ENCODE results near the gene SERPIND1. TPM values are rescaled to one million over a fixed set of nuclear protein-coding genes. Genes with fewer than 3 reads are reported as not detected.

SERPIND1 gene
- total RNA-seq, 2 donors from 2014 or later = 1.5 to 4.1 TPM

DNA sequence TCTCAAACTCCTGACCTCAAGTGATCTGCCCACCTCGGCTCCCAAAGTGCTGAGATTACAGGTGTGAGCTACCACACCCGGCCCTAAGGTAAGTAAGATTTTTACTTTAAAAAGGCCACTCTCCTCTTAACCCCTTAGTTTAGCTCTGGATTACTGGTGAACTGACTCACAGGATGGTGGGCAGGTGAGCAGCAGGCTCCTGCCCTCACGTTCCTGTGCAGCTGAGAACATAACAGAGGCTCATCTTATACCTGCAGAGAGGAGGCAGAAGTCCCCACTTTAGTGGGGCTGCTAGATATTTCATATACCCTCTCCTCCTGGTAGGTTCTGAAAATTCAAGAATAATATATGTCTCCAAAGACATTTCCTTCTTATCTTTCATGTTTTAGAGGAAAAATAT, 17.1 kb upstream of the SERPIND1 start:
- Histone ChIP-seq H3K36me3 (peaks cover 13% of the 10 kb centered on the region), H3K27me3 (no peaks in the 10 kb centered on the region), H3K27ac (no peak overlapping the region), H3K4me1 (no peaks in the 10 kb centered on the region), H3K9me3 (no peaks in the 10 kb centered on the region), H3K4me3 (no peak overlapping the region)
- no peak for DNase-seq (ENCODE audit: low spot score)
- TF ChIP-seq, protein P1, sequence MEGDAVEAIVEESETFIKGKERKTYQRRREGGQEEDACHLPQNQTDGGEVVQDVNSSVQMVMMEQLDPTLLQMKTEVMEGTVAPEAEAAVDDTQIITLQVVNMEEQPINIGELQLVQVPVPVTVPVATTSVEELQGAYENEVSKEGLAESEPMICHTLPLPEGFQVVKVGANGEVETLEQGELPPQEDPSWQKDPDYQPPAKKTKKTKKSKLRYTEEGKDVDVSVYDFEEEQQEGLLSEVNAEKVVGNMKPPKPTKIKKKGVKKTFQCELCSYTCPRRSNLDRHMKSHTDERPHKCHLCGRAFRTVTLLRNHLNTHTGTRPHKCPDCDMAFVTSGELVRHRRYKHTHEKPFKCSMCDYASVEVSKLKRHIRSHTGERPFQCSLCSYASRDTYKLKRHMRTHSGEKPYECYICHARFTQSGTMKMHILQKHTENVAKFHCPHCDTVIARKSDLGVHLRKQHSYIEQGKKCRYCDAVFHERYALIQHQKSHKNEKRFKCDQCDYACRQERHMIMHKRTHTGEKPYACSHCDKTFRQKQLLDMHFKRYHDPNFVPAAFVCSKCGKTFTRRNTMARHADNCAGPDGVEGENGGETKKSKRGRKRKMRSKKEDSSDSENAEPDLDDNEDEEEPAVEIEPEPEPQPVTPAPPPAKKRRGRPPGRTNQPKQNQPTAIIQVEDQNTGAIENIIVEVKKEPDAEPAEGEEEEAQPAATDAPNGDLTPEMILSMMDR (IDR thresholded peaks at IDR 0.05) = no peak

- TF ChIP-seq, protein P1 (IDR thresholded peaks at IDR 0.05) = no peak
- no peaks in the 10 kb centered on the region for H3K9me3 ChIP-seq
- no peak overlapping the region for H3K27ac ChIP-seq
- H3K36me3 ChIP-seq = peaks cover 16% of the 10 kb centered on the region
- no peaks in the 10 kb centered on the region for H3K4me1 ChIP-seq
- no peak overlapping the region for H3K4me3 ChIP-seq
- no peak for DNase-seq (ENCODE audit: low spot score)
- H3K27me3 ChIP-seq = no peaks in the 10 kb centered on the region
Observed at GRCh38 chr22:20758688-20759087, 15.2 kb upstream of the SERPIND1 start.

DNA sequence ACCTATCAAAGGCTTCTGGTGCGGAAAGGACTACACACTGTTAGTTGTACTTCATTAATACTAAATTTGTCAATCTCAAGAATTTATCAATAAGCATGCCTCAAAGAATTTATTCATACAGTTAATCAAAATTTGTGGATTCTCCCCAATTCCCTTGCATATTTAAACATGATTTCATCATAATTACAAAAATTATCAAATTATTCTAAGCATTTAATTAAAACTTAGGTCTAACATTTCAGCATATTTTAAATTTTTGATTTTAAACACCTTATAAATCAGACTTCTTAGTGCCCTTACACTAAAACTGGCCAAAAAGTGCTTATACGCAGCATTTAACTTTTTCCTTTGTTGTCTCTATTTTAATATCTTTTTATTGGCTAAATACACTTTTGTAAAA, 13.8 kb upstream of the SERPIND1 start:
- H3K36me3 ChIP-seq = peaks cover 30% of the 10 kb centered on the region
- no peak overlapping the region for H3K4me3 ChIP-seq
- TF ChIP-seq, protein P1 (IDR thresholded peaks at IDR 0.05) = no peak
- H3K27ac ChIP-seq = no peak overlapping the region
- no peak for DNase-seq (ENCODE audit: low spot score)
- H3K4me1 ChIP-seq = no peaks in the 10 kb centered on the region
- no peaks in the 10 kb centered on the region for H3K9me3 ChIP-seq
- H3K27me3 ChIP-seq = no peaks in the 10 kb centered on the region

- TF ChIP-seq, protein P1 (IDR thresholded peaks at IDR 0.05) = no peak
- H3K36me3 ChIP-seq = peaks cover 35% of the 10 kb centered on the region
- no peak for DNase-seq (ENCODE audit: low spot score)
- H3K4me1 ChIP-seq = no peaks in the 10 kb centered on the region
- no peaks in the 10 kb centered on the region for H3K9me3 ChIP-seq
- H3K27me3 ChIP-seq = no peaks in the 10 kb centered on the region
- H3K27ac ChIP-seq = no peak overlapping the region
- no peak overlapping the region for H3K4me3 ChIP-seq
Observed at GRCh38 chr22:20761536-20761935, 12.4 kb upstream of the SERPIND1 start.

GRCh38 chr22:20762233-20762796, 11.6 kb upstream of the SERPIND1 start:
- Histone ChIP-seq H3K27me3 (no peaks in the 10 kb centered on the region), H3K4me1 (no peaks in the 10 kb centered on the region), H3K36me3 (peaks cover 35% of the 10 kb centered on the region), H3K27ac (no peak overlapping the region), H3K9me3 (no peaks in the 10 kb centered on the region), H3K4me3 (no peak overlapping the region)
- TF ChIP-seq, protein P1 (IDR thresholded peaks at IDR 0.05) = no peak
- DNase-seq (ENCODE audit: low spot score) = no peak

Data from right atrium auricular region (tissue), 2 donors.